Lower leg skin (tissue), 4 donors: ENCODE data around the gene PNPLA8. TPM values are rescaled to one million over a fixed set of nuclear protein-coding genes. Genes with fewer than 3 reads are reported as not detected.

Experiments
- DNase-seq, 2 donors: peaks; one replicate each; pipeline ENCODE4 v3.0.0-alpha.2; 2019; ENCODE audit warnings: low spot score in 2 of 2
- H3K4me3 ChIP-seq: fragments of 200-600 bp; sonication (generic); 2 replicates; pipeline ENCODE4 v1.5.1; 2017; ENCODE audit warnings: mild to moderate bottlenecking, low read depth; ENCODE audit not compliant: poor library complexity, severe bottlenecking
- CTCF ChIP-seq, 3 donors: fragments of 450-650 bp; IDR thresholded peaks; one replicate each; pipeline ENCODE4 v1.5.1; 2016; ENCODE audit warnings: antibody characterized with exemption in 3 of 3, mild to moderate bottlenecking in 3 of 3, moderate library complexity in 2 of 3
- POLR2A ChIP-seq, 2 donors: fragments of 450-650 bp; IDR thresholded peaks; one replicate each; pipeline ENCODE4 v1.6.1; 2016 to 2017; ENCODE audit warnings: antibody characterized with exemption in 2 of 2, mild to moderate bottlenecking in 1 of 2, moderate library complexity in 1 of 2
- WGBS, 2 donors: methylation state at CpG; one replicate each; pipeline ENCODE4 v1.1.5; 2018; 5-methylcytosine and 5-hydroxymethylcytosine counted together
- intact Hi-C: fragments of 100-400 bp; cut with DNase I; formaldehyde crosslinking; loops from one replicate; pipeline ENCODE4 v1.15.0; 2023; ENCODE audit warnings: low total_unique reads
- total RNA-seq, 4 donors: library from RNA; depleted of rRNA; stranded (reverse); fragments of >200 nt; gene quantifications; one replicate each; pipeline ENCODE4 v1.1.0, GENCODE V29; 2016

The PNPLA8 gene
- total RNA-seq, 4 donors from 2014 or later, result 25.6 to 37.1 (median 33.3) TPM

- intact Hi-C loops, result no loop called here
- no peak for TF ChIP-seq POLR2A (IDR thresholded peaks at IDR 0.05)
- no peak for TF ChIP-seq CTCF (IDR thresholded peaks at IDR 0.05)
- DNase-seq, result no peak
- 46 to 55% methylated on average over 1 of the region's 1 CpG for WGBS, 2 donors
- no peak overlapping the region for H3K4me3 ChIP-seq
These were observed 95.3 kb downstream of the PNPLA8 start for GRCh38 chr7:108430664-108431063.

- DNase-seq, result no peak
- TF ChIP-seq CTCF (IDR thresholded peaks at IDR 0.05) (no peak), POLR2A (IDR thresholded peaks at IDR 0.05) (no peak)
- intact Hi-C loops, result no loop called here
- WGBS, 2 donors, result 37 to 63% methylated on average over 1 of the region's 1 CpG
- H3K4me3 ChIP-seq, result no peak overlapping the region
These were observed 98.2 kb downstream of the PNPLA8 start for GRCh38 chr7:108427766-108428165.

GRCh38 chr7:108425714-108426275 is 100.1 kb downstream of the PNPLA8 start:
- intact Hi-C loops, result no loop called here
- DNase-seq, result no peak
- H3K4me3 ChIP-seq, result no peak overlapping the region
- no peak for TF ChIP-seq POLR2A (IDR thresholded peaks at IDR 0.05)
- 47 to 48% methylated on average over 2 of the region's 2 CpGs for WGBS, 2 donors

GRCh38 chr7:108424013-108424412 is 101.9 kb downstream of the PNPLA8 start:
- intact Hi-C loops, result no loop called here
- WGBS, 2 donors, result 70% methylated on average over 4 of the region's 4 CpGs
- TF ChIP-seq POLR2A (IDR thresholded peaks at IDR 0.05), result no peak
- TF ChIP-seq CTCF (IDR thresholded peaks at IDR 0.05), result no peak
- no peak for DNase-seq
- no peak overlapping the region for H3K4me3 ChIP-seq

GRCh38 chr7:108423089-108423989 is 102.6 kb downstream of the PNPLA8 start:
- 76 to 78% methylated on average over 5 of the region's 5 CpGs for WGBS, 2 donors
- H3K4me3 ChIP-seq, result no peak overlapping the region
- no peak for DNase-seq
- TF ChIP-seq CTCF (IDR thresholded peaks at IDR 0.05) (no peak), POLR2A (IDR thresholded peaks at IDR 0.05) (no peak)
- intact Hi-C loops, result no loop called here

GRCh38 chr7:108421720-108422331 is 104.1 kb downstream of the PNPLA8 start:
- TF ChIP-seq POLR2A (IDR thresholded peaks at IDR 0.05) (no peak), CTCF (IDR thresholded peaks at IDR 0.05) (no peak)
- WGBS, 2 donors, result 36 to 40% methylated on average over 3 of the region's 3 CpGs
- intact Hi-C loops, result no loop called here
- no peak for DNase-seq
- no peak overlapping the region for H3K4me3 ChIP-seq
